NCI-H1417 treated with DMSO at 0.1 percent for 48 hours (cell line): ENCODE measurements around the gene GLTPD2.

Experiments
- DNase-seq: peaks from one replicate; lab custom pipeline; 2025; lab: John Stamatoyannopoulos, UW

GLTPD2 gene

DNA sequence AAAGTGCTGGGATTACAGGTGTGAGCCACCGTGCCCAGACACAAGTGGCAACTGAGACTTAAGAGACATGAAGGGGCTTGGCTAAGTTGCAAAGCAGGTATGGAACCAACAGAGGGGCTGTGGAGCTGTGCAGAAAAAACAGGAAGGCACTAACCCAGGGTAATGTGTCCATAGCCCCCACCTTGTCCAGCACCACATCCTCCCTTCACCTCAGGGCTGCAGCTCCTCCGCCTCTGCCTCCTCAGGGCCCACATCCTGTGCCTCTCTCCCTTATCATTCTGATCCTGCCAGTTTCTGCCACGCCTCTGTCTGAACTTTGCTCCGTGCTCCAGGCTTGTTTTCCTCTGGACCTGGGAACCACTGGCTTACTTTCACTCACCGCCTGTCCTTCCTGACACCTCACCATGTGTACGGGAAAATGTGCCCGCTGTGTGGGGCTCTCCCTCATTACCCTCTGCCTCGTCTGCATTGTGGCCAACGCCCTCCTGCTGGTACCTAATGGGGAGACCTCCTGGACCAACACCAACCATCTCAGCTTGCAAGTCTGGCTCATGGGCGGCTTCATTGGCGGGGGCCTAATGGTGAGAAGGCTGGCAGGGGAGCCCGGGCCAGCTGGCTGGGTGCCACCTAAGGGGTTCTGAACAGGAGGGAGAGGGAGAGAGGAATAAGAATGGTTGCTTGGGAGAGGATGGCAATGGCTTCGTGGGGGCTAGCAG is 17.1 kb upstream of the GLTPD2 start, which contains the start of gene TM4SF5:
TSS of gene TM4SF5 (plus strand) at position 368 of the 716 bp plus-strand sequence. CDS start at position 405, 37 bp downstream.
- no peak for DNase-seq

DNA sequence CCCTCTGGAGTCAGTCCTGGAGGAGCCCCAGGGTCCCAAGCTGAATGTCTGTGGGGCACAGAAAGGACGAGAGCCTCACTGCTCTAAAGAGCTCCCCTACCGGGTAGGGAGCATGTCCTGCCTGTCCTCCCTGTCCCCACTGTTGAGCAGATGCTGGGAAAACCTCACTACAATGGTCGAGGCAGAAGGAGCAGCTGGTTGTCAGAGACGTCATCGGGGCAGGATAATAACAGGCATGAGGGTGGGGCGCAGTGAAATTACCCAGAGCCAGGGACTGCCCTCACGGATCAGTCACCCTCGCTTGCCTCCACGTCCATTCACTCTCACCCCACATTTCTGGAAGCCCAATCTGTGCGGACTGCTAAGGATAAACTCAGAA is 16.5 kb upstream of the GLTPD2 start:
- no peak for DNase-seq

DNA sequence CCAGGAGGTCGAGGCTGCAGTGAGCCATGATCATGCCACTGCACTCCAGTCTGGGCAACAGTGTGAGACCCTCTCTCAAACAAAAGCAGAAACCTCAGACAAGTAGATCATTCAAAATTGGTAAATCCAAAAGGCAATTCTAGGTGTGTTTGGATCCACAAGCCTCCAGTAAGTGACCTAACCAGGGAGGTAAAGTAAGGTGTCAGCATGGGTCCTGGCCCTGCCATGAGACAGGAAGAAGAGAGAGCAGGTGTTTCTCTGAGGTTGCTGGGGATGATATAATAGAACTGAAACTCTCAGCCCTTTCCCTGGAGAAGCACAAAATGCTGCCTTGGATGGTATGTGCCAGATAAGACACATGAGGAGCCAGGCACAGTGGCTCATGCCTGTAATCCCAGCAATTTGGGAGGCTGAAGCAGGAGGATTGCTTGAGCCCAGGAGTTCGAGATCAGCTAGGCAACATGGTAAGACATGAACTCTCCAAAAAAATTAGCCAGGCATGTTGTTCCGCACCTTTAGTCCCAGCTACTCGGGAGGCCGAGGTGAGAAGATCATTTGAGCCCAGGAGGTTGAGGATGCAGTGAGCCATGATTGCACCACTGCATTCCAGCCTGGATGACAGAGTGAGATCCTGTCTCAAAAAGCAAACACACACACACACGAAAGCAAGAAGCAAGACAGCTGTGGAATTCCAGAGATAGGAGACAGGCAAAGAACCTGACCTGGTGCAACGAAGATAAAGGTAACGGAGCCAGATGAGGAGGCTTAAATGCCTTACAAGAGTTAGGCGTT is 10.6 kb upstream of the GLTPD2 start:
- DNase-seq = no peak

DNA sequence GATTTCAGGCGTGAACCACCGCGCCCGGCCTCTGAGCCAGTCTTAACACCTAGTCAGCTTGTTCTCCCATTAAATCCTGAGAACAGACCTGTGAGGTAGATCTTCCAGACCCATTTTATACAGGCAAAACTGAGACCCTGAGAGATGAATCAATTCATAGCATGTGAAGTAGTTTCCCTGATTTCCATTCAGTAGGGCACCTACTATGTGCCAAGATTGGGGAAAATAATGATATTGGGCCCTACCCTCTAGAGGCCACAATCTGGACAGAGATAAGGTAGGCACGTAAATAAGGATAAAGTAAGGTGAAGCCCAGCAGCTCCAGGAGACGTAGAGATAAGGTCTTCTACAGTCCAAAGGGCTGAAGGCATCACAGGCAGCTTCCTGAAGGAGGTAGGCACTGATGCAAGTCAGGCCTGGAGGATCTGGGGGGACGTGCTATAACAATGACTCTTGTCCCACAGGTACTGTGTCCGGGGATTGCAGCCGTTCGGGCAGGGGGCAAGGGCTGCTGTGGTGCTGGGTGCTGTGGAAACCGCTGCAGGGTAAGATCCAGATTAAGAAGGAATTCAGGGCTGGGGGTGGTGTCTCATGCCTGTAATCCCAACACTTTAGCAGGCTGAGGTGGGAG is 8.3 kb upstream of the GLTPD2 start:
- no peak for DNase-seq

DNA sequence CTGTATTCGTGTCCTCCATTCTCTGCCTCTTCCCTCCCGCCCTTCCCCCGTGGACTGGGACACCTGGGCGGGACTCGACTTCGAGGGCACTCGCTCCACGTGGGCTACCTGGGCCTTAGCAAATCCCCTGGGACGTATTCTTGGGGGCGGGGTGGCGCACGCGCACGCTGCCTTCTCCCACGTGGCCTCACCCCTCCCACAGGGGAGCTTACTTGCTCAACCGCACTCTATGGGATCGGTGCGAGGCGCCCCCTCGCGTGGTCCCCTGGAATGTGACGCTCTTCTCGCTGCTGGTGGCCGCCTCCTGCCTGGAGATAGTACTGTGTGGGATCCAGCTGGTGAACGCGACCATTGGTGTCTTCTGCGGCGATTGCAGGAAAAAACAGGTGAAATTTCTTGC is 6.1 kb upstream of the GLTPD2 start:
- no peak for DNase-seq

DNA sequence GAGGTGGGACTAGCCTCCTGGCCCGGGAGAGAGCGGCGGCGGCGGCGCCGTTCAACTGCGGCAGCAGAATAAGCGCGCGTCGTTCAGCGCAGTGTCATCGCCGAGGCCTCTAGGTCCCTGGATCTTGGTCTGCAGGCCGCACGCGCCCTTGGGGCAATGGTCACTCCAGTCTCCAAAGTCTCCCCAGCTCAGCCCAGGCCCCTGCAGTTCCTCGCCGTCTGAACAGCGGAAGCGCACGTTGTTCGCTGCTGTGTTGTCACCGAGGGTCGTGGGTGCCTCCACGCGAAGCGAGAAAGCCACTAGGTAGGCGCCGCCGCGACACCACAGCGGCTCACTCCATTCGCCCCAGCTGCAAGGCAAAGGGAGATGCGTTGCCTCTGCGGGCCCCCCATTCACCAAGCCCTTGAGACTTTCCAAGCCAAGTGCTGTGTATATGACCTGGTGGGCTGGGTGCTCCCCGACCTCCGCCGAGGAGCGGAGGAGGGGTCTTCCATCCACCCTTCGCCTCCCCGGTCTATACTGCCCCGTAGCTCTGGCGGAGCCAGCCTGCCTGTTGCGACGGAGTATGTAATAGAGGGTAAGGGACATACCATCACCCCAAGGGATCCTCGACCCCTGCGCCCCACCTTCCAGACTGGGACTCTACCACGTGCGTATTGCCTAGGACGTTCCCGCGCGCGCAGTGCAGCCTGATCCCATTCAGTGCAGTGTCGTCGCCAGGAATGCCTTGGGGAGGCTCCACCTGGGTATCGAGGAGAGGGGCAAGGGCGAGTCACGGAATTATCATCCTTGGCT is 3.3 kb upstream of the GLTPD2 start:
- DNase-seq = no peak

DNA sequence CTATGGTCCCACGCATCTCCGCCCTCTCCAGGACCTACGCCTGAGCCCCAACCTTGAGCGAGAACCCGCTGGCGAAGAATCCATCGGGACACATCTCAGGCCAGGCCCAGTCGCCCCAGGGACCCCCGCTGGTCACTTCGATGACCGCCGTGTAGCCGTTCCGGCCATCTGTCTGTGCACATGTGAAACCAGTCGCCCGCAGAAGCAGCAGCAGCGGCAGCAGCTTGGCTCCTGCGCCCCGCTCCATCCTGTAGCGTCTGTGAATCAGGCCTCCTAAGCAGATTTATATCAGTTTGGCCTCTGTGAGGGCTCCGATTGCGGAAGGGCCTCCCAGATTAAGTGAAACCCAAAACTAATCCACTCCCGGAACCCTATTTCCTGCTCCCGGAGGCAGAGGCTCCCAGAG is 2.7 kb upstream of the GLTPD2 start, which contains the start of gene VMO1:
TSS of gene VMO1 (minus strand) at position 259 of the 406 bp plus-strand sequence. CDS start at position 247, 12 bp downstream.
- DNase-seq = no peak

DNA sequence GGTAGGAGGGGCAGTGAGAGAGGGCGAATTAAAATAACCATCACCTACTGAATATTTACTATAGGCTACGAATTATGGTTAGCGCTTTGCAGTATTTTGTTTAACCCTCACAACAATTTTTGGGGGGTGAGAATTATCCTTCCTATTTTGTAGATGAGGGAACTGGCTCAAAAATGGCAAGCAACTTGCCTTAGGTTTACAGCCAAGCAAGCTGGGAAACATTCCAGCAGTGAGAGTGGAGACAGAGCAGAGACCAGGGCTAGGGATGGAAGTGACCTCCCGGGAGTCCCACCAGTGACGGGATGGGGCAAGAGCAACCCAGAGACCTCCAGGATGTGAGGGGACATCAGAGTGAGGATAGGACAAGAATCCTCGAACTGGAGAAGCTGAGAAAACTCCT is 2.2 kb upstream of the GLTPD2 start:
- no peak for DNase-seq

DNA sequence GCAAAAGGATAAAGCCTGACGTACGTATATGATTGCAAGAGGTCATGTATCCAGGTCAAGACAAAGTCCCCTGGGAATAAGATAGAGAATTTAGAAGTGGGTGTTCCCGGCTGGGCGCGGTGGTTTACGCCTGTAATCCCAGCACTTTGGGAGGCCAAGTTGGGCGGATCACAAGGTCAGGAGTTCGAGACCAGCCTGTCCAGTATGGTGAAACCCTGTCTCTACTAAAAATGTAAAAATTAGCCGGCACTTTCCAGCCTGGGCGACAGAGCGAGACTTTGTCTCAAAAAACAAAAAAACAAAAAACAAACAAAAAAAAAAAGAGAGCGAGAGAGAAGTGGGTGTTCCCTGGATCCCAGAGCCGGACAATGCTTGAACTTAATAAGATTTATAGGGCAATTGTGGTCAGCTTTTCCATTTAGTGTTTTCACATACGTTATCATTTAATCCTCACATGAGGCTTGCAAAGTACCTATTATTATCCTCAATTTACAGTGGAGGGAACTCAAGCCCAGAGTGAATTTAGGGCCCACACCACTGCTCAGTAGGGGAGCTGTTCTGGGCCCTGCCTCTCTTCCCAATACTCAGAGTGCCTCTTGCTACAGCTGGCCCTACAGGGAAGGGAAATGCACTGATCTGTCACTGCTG is 481 bp upstream of the GLTPD2 start:
- no peak for DNase-seq

DNA sequence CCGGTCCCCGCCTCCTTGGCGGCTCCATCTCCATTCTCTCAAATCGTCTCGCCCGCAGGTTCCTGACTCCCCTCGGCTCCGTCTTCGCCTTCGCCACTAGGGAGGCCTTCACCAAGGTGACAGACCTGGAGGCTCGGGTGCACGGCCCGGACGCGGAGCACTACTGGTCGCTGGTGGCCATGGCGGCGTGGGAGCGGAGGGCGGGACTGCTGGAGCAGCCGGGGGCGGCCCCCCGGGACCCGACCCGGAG is 862 bp downstream of the GLTPD2 start:
- DNase-seq = no peak

DNA sequence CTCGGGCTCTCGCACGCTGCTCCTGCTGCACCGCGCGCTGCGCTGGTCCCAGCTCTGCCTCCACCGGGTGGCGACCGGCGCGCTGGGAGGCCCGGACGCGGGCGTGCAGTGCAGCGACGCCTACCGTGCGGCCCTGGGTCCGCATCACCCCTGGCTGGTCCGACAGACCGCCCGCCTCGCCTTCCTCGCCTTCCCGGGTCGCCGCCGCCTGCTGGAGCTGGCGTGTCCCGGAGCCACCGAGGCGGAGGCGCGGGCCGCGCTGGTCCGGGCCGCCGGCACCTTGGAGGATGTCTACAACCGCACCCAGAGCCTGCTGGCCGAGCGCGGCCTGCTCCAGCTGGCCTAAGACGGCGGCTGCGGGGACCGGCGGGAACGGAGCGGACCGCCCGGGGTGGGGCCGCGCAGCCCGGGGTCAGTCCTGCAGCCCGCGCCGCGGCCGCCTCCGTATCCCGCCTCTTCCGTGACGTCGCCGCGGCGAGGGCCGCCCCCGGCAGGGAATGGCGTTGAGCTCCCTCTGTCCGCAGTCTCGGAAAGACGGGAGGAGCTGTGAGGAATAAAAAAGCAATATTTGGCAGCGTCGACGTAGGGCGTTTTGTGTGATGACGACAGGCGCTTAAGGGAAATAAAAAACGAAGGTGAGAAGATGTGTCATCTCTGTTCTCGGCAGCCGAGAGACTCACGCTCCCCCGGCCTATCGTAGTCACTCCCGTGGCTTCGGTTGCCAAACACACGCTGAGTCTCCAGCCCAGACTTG is 1.4 kb downstream of the GLTPD2 start:
- DNase-seq = no peak

DNA sequence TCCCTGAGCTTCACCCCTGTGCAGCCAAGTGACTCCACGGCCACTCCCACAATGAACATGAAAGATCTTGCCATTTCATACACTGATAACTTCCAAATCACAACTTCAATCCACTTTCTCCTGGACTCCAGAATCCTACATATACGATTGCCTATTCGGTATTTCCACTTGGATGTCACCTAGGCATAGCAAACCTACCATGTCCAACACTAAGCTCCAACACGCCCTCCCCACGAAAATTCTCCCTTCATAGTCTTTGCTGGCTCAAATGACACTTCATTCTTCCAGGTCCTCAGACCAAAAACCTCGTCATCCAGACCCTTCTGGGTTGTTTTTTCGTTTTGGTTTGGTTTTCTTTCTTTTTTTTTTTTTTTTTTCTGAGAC is 1.9 kb downstream of the GLTPD2 start:
- no peak for DNase-seq

DNA sequence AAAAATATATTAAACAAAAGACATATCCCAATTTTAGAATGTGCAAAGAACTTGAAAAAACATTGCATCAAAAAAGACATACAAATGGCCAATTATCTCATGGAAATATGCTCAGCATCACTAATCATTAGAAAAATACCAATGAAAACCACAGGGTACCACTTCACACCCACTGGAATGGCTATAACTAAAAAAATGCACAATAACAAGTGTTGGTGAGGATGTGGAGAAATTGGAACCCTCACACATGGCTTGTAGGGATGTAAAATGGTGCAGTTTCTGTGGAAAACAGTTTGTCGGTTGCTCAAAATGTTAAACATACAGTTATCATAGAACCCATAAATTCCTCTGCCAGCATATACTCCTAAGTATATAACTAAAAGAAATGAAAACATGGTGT is 6.4 kb downstream of the GLTPD2 start:
- DNase-seq = no peak

DNA sequence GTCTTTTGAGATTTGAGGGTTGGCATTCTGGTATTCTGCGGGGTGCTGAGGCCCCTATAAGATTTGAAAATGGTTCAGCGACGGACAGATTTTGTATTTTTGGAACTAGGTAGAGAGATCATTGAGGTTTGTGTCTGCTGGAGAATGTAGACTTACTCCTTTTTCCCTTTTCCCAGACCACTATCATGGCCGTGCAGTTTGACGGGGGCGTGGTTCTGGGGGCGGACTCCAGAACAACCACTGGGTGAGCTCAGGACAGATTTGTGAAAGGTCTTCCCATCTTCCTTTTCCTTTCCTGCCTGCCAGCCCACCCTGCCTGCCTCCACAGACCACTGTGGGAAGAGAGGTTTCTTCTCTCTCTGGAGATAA is 7.8 kb downstream of the GLTPD2 start:
- DNase-seq = no peak

DNA sequence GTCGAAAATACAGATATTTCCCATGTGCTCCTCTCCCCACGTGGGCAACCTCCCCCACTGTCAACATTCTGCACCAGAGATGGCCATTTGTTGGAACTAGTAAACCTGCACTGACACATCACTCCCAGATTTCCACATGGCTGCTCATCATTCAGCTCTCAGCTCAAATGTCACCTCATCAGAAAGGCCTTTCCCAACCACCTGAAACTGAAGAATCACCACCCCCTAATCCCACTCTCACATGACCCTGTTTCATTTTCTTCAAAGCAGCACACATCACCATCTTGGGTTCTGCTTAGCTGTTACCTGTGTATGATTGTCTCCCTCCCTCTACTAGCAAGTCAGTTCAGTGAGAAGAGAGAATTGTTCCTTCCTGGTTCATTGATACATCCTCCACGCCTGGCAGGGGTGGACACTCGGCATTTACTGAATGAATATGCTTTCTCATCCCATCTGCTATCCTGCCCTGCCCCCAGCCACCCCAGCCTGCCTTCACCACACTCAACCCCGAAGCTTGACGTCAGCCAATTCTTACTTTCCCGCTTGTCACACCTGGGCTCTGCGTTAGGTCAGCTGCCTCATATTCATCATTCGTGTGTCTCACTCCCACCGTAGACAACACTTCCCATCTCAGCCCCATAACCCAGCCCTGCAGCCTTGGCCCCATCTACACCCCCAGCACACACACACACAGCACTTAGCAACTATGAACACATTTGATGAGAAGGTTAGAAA is 11.9 kb downstream of the GLTPD2 start:
- no peak for DNase-seq

DNA sequence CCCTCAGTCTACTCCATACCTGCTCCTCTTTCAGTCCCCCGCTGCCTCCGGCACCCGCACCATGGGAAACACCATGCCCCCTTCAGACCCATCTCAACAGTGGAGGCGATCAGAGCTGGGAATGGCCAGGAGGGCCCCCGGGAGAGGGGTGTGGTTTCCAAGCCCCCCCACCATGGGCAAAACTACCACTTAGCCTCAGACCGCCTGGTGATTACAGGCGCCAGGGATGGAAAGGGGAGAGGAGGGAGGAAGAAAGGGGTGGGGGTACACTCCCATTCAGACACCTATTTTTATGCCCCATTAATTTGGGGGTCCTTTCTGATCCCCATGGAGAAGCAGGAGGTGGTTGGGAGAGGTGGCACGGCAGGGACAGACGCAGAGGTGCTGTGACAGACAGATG is 13.5 kb downstream of the GLTPD2 start, which contains the start of gene C17orf114:
TSS of gene C17orf114 (minus strand) at position 101 of the 400 bp plus-strand sequence.
- no peak for DNase-seq

DNA sequence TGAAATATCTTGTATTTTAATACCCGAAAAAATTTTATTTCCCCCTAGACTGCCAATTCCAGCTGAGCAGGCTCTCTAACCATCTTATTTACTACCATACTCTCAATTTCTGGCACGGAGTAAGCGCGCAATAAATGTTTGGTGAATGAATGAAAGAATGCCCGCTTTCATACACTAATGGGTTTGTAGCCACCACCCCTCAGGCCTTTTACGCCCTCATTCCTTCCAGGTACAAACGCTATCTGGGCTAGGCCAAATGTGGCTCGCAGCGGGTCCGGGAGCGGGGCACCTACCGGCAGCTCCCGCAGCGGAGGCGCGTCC is 17.7 kb downstream of the GLTPD2 start:
- no peak for DNase-seq

DNA sequence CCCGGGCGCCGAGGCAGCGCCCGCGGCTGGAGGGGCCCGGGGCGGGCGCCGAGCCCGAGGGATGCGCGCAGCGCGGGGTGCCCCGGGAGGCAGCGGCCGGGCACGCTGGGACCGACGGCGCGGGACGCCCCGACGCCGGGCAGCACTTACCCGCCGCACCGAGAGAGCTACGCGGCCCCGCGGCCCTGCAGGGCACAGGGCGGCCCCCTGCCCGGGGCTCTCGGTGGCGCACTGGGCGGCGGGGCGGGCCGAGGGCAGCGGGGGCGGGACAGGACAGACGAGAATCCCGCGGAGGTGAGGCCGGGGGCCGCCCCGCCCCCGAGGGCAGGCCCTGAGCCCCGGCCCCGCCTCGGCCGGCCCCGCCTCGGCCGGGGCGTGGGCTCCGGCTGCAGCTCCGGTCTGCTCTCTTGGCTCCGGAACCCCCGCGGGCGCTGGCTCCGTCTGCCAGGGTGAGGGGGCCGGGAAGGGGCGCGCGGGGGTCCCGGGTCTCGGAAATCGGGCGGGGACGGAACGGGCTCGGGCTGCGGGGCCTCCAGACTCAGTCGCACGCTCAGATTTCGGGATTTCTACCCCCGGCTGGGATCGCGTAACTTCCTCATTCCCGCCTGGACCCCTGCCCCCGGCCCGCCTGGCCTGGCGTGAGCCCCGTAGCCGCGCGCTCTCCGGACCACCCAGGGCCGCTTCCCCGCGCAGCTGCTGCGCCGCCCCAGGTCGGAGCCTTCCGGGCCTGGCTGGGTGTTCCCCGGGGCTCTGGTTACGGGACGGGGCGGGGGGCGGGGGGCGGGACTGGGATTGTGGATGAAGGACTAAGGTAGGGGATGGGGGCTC is 18.2 kb downstream of the GLTPD2 start, which contains the start of gene PLD2:
TSS of gene PLD2 (plus strand) at position 376 of the 828 bp plus-strand sequence. CDS start 621 bp downstream, outside the sequence.
- DNase-seq = no peak

DNA sequence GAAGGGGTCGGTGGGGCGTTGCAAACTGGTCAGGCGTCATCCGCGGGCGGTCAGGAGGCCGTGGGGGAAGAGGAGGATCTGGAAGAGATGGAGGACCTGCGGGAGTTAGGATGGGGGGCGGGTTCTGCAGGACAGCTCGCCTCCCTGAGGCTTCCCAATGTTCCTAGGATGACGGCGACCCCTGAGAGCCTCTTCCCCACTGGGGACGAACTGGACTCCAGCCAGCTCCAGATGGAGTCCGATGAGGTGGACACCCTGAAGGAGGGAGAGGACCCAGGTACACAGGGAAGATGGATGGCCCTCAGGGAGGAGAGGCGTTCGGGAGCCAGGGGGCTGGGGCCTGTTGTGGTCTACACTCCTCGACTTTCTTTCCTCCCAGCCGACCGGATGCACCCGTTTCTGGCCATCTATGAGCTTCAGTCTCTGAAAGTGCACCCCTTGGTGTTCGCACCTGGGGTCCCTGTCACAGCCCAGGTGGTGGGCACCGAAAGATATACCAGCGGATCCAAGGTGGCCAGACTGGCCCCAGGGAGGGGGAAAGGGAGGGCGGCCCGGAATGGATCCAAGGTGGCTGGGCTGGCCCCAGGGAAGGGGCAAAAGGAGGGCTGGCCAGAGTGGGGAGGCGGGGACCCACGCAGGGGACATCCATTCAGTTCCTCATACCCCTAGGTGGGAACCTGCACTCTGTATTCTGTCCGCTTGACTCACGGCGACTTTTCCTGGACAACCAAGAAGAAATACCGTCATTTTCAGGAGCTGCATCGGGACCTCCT is 19.0 kb downstream of the GLTPD2 start:
- no peak for DNase-seq
